ENCODE data around the gene DNAJB5.

DNA sequence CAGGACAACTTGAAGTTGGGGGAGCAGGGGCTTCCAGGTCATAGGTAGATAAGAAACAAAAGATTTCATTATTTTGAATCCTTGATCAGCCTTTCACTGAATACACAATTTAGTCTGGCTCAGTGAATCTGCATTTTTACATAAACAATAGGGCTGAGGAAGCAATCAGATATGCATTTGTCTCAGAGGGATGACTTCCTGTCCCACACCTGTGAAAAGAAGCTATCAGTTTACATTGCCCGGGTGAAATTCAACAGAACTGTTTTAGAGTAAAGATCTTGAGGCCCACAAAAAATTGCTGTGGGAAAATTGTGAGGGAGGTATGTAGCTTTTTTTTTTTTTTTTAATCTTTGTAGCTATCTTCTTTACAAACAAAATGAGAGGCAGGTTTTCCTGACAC, 38.3 kb downstream of the DNAJB5 start:
- TF ChIP-seq ZNF764 (CRISPR knock-in tag; IDR thresholded peaks at IDR 0.05; ENCODE audit: low read depth) (no peak), NFE2L1 (tag; IDR thresholded peaks at IDR 0.05; ENCODE audit: borderline replicate concordance, low read depth) (no peak), NFIC (IDR thresholded peaks at IDR 0.05) (no peak), ZNF695 (CRISPR knock-in tag; IDR thresholded peaks at IDR 0.05) (no peak), SIN3A (IDR thresholded peaks at IDR 0.05; ENCODE audit: borderline replicate concordance in 2 of 2, control insufficient read depth in 1 of 2, low read depth in 2 of 2, low read length in 2 of 2) (no peak), TEAD4 (IDR thresholded peaks at IDR 0.05; ENCODE audit: low read length) (no peak), TEAD4 (CRISPR knock-in tag; IDR thresholded peaks at IDR 0.05; ENCODE audit: borderline replicate concordance) (no peak), TBP (optimal IDR thresholded peaks at IDR 0.05; ENCODE audit: low read depth, low read length) (no peak), EZH2 (IDR thresholded peaks at IDR 0.05; ENCODE audit: borderline replicate concordance, low read depth, low read length) (no peak)
- TF ChIP-seq, protein P1, sequence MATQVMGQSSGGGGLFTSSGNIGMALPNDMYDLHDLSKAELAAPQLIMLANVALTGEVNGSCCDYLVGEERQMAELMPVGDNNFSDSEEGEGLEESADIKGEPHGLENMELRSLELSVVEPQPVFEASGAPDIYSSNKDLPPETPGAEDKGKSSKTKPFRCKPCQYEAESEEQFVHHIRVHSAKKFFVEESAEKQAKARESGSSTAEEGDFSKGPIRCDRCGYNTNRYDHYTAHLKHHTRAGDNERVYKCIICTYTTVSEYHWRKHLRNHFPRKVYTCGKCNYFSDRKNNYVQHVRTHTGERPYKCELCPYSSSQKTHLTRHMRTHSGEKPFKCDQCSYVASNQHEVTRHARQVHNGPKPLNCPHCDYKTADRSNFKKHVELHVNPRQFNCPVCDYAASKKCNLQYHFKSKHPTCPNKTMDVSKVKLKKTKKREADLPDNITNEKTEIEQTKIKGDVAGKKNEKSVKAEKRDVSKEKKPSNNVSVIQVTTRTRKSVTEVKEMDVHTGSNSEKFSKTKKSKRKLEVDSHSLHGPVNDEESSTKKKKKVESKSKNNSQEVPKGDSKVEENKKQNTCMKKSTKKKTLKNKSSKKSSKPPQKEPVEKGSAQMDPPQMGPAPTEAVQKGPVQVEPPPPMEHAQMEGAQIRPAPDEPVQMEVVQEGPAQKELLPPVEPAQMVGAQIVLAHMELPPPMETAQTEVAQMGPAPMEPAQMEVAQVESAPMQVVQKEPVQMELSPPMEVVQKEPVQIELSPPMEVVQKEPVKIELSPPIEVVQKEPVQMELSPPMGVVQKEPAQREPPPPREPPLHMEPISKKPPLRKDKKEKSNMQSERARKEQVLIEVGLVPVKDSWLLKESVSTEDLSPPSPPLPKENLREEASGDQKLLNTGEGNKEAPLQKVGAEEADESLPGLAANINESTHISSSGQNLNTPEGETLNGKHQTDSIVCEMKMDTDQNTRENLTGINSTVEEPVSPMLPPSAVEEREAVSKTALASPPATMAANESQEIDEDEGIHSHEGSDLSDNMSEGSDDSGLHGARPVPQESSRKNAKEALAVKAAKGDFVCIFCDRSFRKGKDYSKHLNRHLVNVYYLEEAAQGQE (IDR thresholded peaks at IDR 0.05; ENCODE audit: borderline replicate concordance) = no peak
- TF ChIP-seq, protein P1 (CRISPR knock-in tag; IDR thresholded peaks at IDR 0.05; ENCODE audit: low read depth) = no peak
- TF ChIP-seq, protein P2, sequence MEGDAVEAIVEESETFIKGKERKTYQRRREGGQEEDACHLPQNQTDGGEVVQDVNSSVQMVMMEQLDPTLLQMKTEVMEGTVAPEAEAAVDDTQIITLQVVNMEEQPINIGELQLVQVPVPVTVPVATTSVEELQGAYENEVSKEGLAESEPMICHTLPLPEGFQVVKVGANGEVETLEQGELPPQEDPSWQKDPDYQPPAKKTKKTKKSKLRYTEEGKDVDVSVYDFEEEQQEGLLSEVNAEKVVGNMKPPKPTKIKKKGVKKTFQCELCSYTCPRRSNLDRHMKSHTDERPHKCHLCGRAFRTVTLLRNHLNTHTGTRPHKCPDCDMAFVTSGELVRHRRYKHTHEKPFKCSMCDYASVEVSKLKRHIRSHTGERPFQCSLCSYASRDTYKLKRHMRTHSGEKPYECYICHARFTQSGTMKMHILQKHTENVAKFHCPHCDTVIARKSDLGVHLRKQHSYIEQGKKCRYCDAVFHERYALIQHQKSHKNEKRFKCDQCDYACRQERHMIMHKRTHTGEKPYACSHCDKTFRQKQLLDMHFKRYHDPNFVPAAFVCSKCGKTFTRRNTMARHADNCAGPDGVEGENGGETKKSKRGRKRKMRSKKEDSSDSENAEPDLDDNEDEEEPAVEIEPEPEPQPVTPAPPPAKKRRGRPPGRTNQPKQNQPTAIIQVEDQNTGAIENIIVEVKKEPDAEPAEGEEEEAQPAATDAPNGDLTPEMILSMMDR (IDR thresholded peaks at IDR 0.05 in 2 of 3, conservative IDR thresholded peaks at IDR 0.05 in 1 of 3; ENCODE audit: insufficient read depth in 2 of 3, low read depth in 1 of 3, low read length in 3 of 3) = no peak
- TF ChIP-seq, protein P3, sequence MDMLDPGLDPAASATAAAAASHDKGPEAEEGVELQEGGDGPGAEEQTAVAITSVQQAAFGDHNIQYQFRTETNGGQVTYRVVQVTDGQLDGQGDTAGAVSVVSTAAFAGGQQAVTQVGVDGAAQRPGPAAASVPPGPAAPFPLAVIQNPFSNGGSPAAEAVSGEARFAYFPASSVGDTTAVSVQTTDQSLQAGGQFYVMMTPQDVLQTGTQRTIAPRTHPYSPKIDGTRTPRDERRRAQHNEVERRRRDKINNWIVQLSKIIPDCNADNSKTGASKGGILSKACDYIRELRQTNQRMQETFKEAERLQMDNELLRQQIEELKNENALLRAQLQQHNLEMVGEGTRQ (CRISPR knock-in tag; IDR thresholded peaks at IDR 0.05) = no peak
